ENCODE measurements around the gene ETNPPL. TPM values are rescaled to one million over a fixed set of nuclear protein-coding genes. Genes with fewer than 3 reads are reported as not detected.
"Not testable (repeated sequence)": the region's sequence is repeated elsewhere in the genome, so short reads cannot be mapped to it uniquely, and the experiment has no call there.

ETNPPL gene
- total RNA-seq, 2 donors from 2014 or later, result not detected

DNA sequence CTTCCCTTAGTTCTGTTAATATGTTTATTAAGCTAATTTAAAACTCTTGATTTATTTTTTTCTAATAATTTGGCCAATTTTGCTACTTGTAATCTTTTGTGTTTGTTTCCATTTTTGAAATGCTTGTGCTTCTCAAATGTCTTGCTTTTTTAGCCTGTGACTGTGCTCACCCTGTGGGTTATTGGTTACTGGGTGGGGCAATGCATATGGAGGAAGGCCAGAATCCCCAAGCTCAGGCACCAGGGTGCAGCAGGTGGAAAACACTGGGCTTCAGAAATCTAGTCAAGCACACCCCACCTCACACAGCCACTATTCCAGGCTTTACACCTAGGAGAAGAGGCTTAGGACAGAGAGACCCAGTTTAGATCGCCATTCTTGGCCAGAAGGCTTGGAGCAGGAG, 33.1 kb downstream of the ETNPPL start:
- Histone ChIP-seq H3K27me3 (no peaks in the 10 kb centered on the region), H3K4me3 (no peak overlapping the region), H3K27ac (no peak overlapping the region), H3K4me1 (no peaks in the 10 kb centered on the region), H3K36me3 (no peaks in the 10 kb centered on the region), H3K9ac (ENCODE audit: low read depth in 2 of 2, low read length in 2 of 2) (no peak overlapping the region), H3K9me3 (no peaks in the 10 kb centered on the region)
- TF ChIP-seq, protein P1, sequence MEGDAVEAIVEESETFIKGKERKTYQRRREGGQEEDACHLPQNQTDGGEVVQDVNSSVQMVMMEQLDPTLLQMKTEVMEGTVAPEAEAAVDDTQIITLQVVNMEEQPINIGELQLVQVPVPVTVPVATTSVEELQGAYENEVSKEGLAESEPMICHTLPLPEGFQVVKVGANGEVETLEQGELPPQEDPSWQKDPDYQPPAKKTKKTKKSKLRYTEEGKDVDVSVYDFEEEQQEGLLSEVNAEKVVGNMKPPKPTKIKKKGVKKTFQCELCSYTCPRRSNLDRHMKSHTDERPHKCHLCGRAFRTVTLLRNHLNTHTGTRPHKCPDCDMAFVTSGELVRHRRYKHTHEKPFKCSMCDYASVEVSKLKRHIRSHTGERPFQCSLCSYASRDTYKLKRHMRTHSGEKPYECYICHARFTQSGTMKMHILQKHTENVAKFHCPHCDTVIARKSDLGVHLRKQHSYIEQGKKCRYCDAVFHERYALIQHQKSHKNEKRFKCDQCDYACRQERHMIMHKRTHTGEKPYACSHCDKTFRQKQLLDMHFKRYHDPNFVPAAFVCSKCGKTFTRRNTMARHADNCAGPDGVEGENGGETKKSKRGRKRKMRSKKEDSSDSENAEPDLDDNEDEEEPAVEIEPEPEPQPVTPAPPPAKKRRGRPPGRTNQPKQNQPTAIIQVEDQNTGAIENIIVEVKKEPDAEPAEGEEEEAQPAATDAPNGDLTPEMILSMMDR (IDR thresholded peaks at IDR 0.05), result no peak
- no peak for DNase-seq
- intact Hi-C loops (cut with DNase I), result no loop called here

DNA sequence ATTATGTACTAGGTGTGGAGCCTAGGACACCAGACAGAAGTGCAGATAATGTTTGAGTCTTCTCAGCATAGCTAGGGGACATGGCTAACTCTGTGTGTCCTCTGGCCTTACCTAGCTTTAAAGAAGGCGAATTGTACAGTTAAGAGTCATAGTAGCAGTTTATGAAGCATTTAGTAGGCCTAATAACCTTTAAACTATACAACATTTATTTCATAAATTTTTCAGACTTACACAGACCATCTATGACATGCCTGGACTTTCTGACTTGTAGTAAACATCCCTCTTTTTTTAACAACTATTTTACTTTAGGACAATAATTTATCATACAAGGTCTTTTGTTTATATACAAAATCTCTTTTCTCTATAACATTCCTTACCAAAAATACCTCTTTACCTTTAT, 37.4 kb downstream of the ETNPPL start:
- H3K4me1 ChIP-seq, result no peaks in the 10 kb centered on the region
- H3K9me3 ChIP-seq, result no peaks in the 10 kb centered on the region
- H3K36me3 ChIP-seq, result no peaks in the 10 kb centered on the region
- H3K4me3 ChIP-seq, result no peak overlapping the region
- H3K9ac ChIP-seq (ENCODE audit: low read depth in 2 of 2, low read length in 2 of 2), result no peak overlapping the region
- no peak for DNase-seq
- H3K27me3 ChIP-seq, result no peaks in the 10 kb centered on the region
- intact Hi-C loops (cut with DNase I), result no loop called here
- no peak overlapping the region for H3K27ac ChIP-seq
- TF ChIP-seq, protein P1 (IDR thresholded peaks at IDR 0.05), result no peak

DNA sequence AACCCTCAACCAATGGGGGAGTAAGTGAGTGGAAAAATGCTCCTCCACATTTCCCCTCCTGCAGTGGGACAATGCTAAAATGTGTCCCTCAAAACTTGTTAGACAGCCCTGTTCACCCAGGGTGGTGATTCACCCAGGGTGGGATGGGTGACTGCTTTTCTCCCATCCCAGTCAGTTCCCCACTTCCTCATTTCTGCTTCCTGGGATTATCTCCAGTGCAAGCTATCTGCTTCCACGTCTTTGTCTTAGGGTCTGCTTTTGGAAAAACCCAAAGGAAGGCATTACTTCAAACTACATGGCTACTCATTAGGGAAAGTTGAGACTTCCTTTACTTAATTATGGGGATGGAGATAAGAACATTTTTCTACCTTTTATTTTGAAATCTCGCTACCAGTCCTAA, 45.5 kb downstream of the ETNPPL start:
- Histone ChIP-seq H3K9me3 (no peaks in the 10 kb centered on the region), H3K4me1 (no peaks in the 10 kb centered on the region), H3K27ac (no peak overlapping the region), H3K36me3 (no peaks in the 10 kb centered on the region), H3K27me3 (no peaks in the 10 kb centered on the region), H3K4me3 (no peak overlapping the region), H3K9ac (ENCODE audit: low read depth in 2 of 2, low read length in 2 of 2) (no peak overlapping the region)
- TF ChIP-seq, protein P1 (IDR thresholded peaks at IDR 0.05), result no peak
- DNase-seq, result no peak
- intact Hi-C loops (cut with DNase I), result no loop called here

DNA sequence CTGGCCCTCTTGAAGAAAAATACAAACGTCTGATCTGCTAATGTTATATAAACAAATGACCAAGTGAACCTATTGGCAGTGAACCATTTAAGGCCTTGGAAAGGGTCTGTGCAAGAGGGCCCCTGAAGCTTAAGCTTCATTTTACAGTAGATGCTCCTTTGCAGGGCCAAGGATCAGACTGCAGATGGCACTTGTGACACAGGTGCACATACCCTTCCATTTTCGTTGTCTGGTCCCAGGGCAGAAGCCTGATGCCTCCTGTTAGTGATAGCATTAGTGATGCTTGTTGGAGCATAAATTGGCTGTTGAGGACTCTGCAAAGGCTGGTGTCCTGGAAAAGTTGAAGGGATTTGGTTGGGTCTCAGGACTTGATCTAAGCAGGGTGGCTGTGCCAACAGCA, 46.5 kb downstream of the ETNPPL start:
- intact Hi-C loops (cut with DNase I), result no loop called here

DNA sequence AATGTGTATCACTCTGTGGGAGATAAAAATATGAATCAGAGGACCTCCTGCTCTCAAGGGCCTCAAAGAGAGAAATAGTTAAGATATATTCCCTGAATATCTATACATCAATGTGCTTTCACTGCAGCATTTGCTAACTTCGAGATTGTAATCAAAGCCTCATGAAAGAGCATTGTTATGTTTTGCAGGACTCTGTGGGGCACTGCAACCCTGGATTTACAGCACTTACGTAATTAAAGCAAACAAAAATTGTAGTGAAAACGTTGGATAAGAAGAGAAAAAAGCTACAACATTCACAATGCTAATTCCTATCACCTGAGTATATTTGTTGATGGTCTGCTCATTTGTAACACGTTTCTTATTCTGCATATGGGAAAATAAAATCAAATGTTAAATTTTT, 48.0 kb downstream of the ETNPPL start:
- no peak for DNase-seq

More for the DNA sequence above, 46.5 kb downstream of the ETNPPL start:
- TF ChIP-seq, protein P1 (IDR thresholded peaks at IDR 0.05), result no peak
- Histone ChIP-seq H3K4me1 (no peaks in the 10 kb centered on the region), H3K9ac (ENCODE audit: low read depth in 2 of 2, low read length in 2 of 2) (no peak overlapping the region), H3K36me3 (no peaks in the 10 kb centered on the region), H3K4me3 (no peak overlapping the region), H3K27me3 (no peaks in the 10 kb centered on the region), H3K9me3 (no peaks in the 10 kb centered on the region), H3K27ac (no peak overlapping the region)
- DNase-seq, result no peak

DNA sequence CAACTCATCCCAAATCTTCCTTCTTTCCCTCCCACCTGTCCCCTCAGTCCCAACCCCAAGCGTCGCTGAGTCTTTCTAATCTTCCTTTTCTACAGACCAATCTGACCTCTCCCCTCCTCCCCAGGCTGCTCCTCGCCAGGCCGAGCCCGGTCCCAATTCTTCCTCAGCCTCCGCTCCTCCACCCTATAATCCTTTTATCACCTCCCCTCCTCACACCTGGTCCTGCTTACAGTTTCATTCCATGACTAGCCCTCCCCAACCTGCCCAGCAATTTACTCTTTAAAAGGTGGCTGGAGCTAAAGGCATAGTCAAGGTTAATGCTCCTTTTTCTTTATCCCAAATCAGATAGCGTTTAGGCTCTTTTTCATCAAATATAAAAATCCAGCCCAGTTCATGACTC, 52.3 kb downstream of the ETNPPL start:
- H3K36me3 ChIP-seq; H3K27ac ChIP-seq; intact Hi-C loops (cut with DNase I); H3K4me1 ChIP-seq; DNase-seq; H3K9me3 ChIP-seq; H3K4me3 ChIP-seq; H3K27me3 ChIP-seq; H3K9ac ChIP-seq (ENCODE audit: low read depth in 2 of 2, low read length in 2 of 2): not testable (repeated sequence)

More for the DNA sequence above, 48.0 kb downstream of the ETNPPL start:
- intact Hi-C loops (cut with DNase I), result no loop called here
- Histone ChIP-seq H3K9ac (ENCODE audit: low read depth in 2 of 2, low read length in 2 of 2) (no peak overlapping the region), H3K4me3 (no peak overlapping the region), H3K27me3 (no peaks in the 10 kb centered on the region), H3K27ac (no peak overlapping the region), H3K4me1 (no peaks in the 10 kb centered on the region), H3K36me3 (no peaks in the 10 kb centered on the region), H3K9me3 (no peaks in the 10 kb centered on the region)
- TF ChIP-seq, protein P1 (IDR thresholded peaks at IDR 0.05), result no peak
